HEK293T (cell line): ENCODE data around the gene INSC.

Experiments
- CTCF ChIA-PET: fragments of 350-600 bp; formaldehyde crosslinking; extraction: SDS; loops from one replicate; lab custom pipeline; 2021; ENCODE audit warnings: antibody characterized with exemption, inconsistent platforms; lab: Yijun Ruan, JAX
- POLR2A ChIA-PET: fragments of 350-600 bp; formaldehyde crosslinking; extraction: SDS; loops from one replicate; lab custom pipeline; 2020; ENCODE audit warnings: antibody characterized with exemption, inconsistent platforms; lab: Yijun Ruan, JAX
- DNase-seq: peaks from one replicate; pipeline ENCODE4 v3.0.0; 2012; ENCODE audit warnings: mixed read lengths; ENCODE audit errors: extremely low spot score
- ARNT ChIP-seq: fragments of 450-650 bp; IDR thresholded peaks from 2 replicates; pipeline ENCODE4 v1.6.1; 2017; ENCODE audit warnings: mild to moderate bottlenecking
- BHLHE40 ChIP-seq: fragments of 450-650 bp; IDR thresholded peaks from 2 replicates; pipeline ENCODE4 v1.6.1; 2016; ENCODE audit warnings: mild to moderate bottlenecking, moderate library complexity, borderline replicate concordance
- CTBP1 ChIP-seq: fragments of 450-650 bp; IDR thresholded peaks from 2 replicates; pipeline ENCODE4 v1.6.1; 2016; ENCODE audit warnings: borderline replicate concordance
- ELF4 ChIP-seq: fragments of 450-650 bp; IDR thresholded peaks from 2 replicates; pipeline ENCODE4 v1.6.1; 2017; ENCODE audit warnings: antibody characterized with exemption
- FOXA1 ChIP-seq: fragments of 450-650 bp; IDR thresholded peaks from 2 replicates; pipeline ENCODE4 v1.6.1; 2016; ENCODE audit warnings: mild to moderate bottlenecking
- FOXK2 ChIP-seq: fragments of 450-650 bp; IDR thresholded peaks from 2 replicates; pipeline ENCODE4 v1.6.1; 2016; ENCODE audit warnings: mild to moderate bottlenecking
- FOXM1 ChIP-seq: fragments of 450-650 bp; IDR thresholded peaks from 2 replicates; pipeline ENCODE4 v1.6.1; 2017; ENCODE audit warnings: mild to moderate bottlenecking, borderline replicate concordance
- HDGF ChIP-seq: fragments of 450-650 bp; IDR thresholded peaks from 2 replicates; pipeline ENCODE4 v1.6.1; 2017; ENCODE audit warnings: antibody characterized with exemption, borderline replicate concordance
- L3MBTL2 ChIP-seq: fragments of 450-650 bp; conservative IDR thresholded peaks from 2 replicates; pipeline ENCODE4 v1.6.1; 2016; ENCODE audit warnings: mild to moderate bottlenecking
- LEF1 ChIP-seq: fragments of 450-650 bp; IDR thresholded peaks from 2 replicates; pipeline ENCODE4 v1.6.1; 2017; ENCODE audit warnings: mild to moderate bottlenecking, borderline replicate concordance
- NFRKB ChIP-seq: fragments of 450-650 bp; IDR thresholded peaks from 2 replicates; pipeline ENCODE4 v1.6.1; 2016; ENCODE audit warnings: mild to moderate bottlenecking, moderate library complexity
- SP1 ChIP-seq: fragments of 450-650 bp; IDR thresholded peaks from 2 replicates; pipeline ENCODE4 v1.6.1; 2017
- SUZ12 ChIP-seq: fragments of 450-650 bp; IDR thresholded peaks from 2 replicates; pipeline ENCODE4 v1.6.1; 2016; ENCODE audit warnings: mild to moderate bottlenecking
- TARDBP ChIP-seq: fragments of 450-650 bp; IDR thresholded peaks from 2 replicates; pipeline ENCODE4 v1.6.1; 2016
- ZNF384 ChIP-seq: fragments of 450-650 bp; IDR thresholded peaks from 2 replicates; pipeline ENCODE4 v1.6.1; 2016
- TF ChIP-seq, protein P1 (sequence below): fragments of 450-650 bp; IDR thresholded peaks from 2 replicates; pipeline ENCODE4 v1.6.1; 2016

The INSC gene

GRCh38 chr11:15232496-15232895 lies 117.8 kb downstream of the INSC start:
- DNase-seq = no peak
- TF ChIP-seq FOXA1 (no peak), NFRKB (no peak), SP1 (no peak), ARNT (no peak), LEF1 (no peak), CTBP1 (no peak), ELF4 (no peak), ZNF384 (no peak), SUZ12 (no peak), HDGF (no peak), FOXM1 (no peak), FOXK2 (no peak), BHLHE40 (no peak), L3MBTL2 (no peak), TARDBP (no peak)
- TF ChIP-seq, protein P1, sequence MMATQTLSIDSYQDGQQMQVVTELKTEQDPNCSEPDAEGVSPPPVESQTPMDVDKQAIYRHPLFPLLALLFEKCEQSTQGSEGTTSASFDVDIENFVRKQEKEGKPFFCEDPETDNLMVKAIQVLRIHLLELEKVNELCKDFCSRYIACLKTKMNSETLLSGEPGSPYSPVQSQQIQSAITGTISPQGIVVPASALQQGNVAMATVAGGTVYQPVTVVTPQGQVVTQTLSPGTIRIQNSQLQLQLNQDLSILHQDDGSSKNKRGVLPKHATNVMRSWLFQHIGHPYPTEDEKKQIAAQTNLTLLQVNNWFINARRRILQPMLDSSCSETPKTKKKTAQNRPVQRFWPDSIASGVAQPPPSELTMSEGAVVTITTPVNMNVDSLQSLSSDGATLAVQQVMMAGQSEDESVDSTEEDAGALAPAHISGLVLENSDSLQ = no peak
- ChIA-PET CTCF (no interaction called here), POLR2A (no interaction called here)

- DNase-seq = no peak
- ChIA-PET POLR2A (no interaction called here), CTCF (no interaction called here)
- no peak for TF ChIP-seq SP1
- no peak for TF ChIP-seq BHLHE40
- TF ChIP-seq, protein P1 = no peak
- no peak for TF ChIP-seq NFRKB
- no peak for TF ChIP-seq TARDBP
- TF ChIP-seq CTBP1 = no peak
- TF ChIP-seq FOXM1 = no peak
- TF ChIP-seq FOXA1 = no peak
- no peak for TF ChIP-seq ARNT
- TF ChIP-seq L3MBTL2 = no peak
- no peak for TF ChIP-seq FOXK2
- TF ChIP-seq ZNF384 = no peak
- no peak for TF ChIP-seq HDGF
- TF ChIP-seq SUZ12 = no peak
- no peak for TF ChIP-seq ELF4
Measured at GRCh38 chr11:15233371-15234165, 118.8 kb downstream of the INSC start.

DNA sequence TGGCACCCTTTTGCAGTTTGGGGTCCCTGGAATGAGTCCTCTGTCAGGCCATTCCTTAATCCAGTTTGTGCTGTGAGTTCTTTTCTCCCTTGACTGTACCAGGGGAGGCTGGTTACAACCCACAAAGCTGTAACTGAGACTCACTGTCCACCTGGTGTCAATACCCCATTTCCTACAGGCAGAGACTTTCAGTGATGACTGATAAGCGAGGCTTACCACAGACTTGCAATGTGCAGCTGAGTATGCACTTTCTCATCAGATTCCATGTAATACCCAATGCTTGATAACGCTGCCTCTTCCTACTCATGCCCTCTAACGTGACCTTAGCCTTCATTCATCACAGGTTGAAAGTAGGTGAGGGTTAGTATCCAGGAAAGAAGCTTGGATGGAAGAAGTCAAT lies 120.1 kb downstream of the INSC start:
- TF ChIP-seq SUZ12 = no peak
- no peak for TF ChIP-seq LEF1
- TF ChIP-seq ELF4 = no peak
- no peak for TF ChIP-seq SP1
- no peak for TF ChIP-seq L3MBTL2
- TF ChIP-seq FOXA1 = no peak
- no peak for TF ChIP-seq TARDBP
- TF ChIP-seq HDGF = no peak
- TF ChIP-seq CTBP1 = no peak
- no peak for DNase-seq
- POLR2A ChIA-PET = no interaction called here
- CTCF ChIA-PET = no interaction called here

GRCh38 chr11:15236559-15236958 lies 121.8 kb downstream of the INSC start:
- DNase-seq = no peak
- ChIA-PET POLR2A (no interaction called here), CTCF (no interaction called here)
- TF ChIP-seq ARNT (no peak), BHLHE40 (no peak), NFRKB (no peak), FOXA1 (no peak), LEF1 (no peak), FOXK2 (no peak), SUZ12 (no peak), ZNF384 (no peak), HDGF (no peak)

DNA sequence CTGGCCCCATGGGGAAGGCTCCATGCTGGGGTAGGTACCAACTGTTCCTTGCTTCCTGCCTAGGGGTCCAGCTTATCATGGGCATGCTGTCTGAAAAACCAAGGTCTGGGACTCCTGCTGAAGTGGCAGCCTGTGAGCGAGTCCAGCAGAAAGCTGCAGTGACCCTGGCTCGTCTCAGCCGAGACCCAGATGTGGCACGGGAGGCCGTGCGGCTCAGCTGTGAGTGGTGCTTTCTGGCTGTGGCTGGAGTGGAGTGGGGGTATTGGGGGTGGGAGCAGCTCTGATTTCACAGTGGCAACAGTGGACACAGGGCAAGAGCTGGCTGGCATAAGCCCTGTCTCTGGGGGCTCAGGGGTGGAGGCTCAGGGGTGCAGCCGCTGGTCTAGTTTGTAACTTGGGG lies 124.1 kb downstream of the INSC start:
- ChIA-PET POLR2A (no interaction called here), CTCF (no interaction called here)
- DNase-seq = no peak
- TF ChIP-seq TARDBP (no peak), L3MBTL2 (no peak), HDGF (no peak), FOXA1 (no peak), ARNT (no peak), ELF4 (no peak), FOXM1 (no peak), NFRKB (no peak), SP1 (no peak), SUZ12 (no peak), CTBP1 (no peak), BHLHE40 (no peak), ZNF384 (no peak), LEF1 (no peak), FOXK2 (no peak)
- TF ChIP-seq, protein P1 = no peak

DNA sequence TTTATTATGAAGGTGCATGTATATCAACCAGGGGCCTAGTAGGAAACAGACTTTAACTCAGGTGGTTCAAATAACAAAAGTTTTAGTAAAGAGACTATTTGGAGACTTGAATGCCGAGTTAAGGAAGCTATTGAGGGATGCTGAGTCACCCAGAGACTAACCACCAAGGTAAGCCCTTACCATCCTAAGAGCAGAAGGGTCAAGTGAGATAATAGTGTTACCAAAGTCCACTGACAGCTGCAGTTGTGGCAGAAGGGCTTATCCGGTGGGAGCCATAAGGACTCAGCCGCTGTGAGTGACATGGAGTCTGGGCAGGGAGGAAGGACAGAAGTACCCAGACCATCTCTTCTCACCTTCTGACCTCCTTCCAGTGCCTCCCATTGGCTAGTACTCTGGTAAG lies 134.0 kb downstream of the INSC start:
- ChIA-PET CTCF (no interaction called here), POLR2A (no interaction called here)
- TF ChIP-seq SUZ12 (no peak), TARDBP (no peak), BHLHE40 (no peak), HDGF (no peak), ZNF384 (no peak), LEF1 (no peak), SP1 (no peak), FOXA1 (no peak), L3MBTL2 (no peak), CTBP1 (no peak), FOXK2 (no peak), NFRKB (no peak), FOXM1 (no peak), ARNT (no peak), ELF4 (no peak)
- TF ChIP-seq, protein P1 = no peak
- no peak for DNase-seq
